CD4-positive, alpha-beta memory T cell (primary cell): ENCODE measurements around the gene ATP8B3. TPM values are rescaled to one million over a fixed set of nuclear protein-coding genes. Genes with fewer than 3 reads are reported as not detected.

Experiments
- CTCF ChIA-PET: fragments of 350-600 bp; sonication (Branson Sonifier 250); formaldehyde crosslinking; loops from one replicate; lab custom pipeline; 2021; ENCODE audit warnings: inconsistent platforms; ENCODE audit not compliant: partially characterized antibody; lab: Charles Lee
- POLR2A ChIA-PET: fragments of 350-600 bp; sonication (Branson Sonifier 250); formaldehyde crosslinking; loops from one replicate; lab custom pipeline; 2021; ENCODE audit not compliant: partially characterized antibody; lab: Charles Lee
- DNase-seq, 5 donors: peaks; one replicate each; pipeline versions ENCODE4 v3.0.0 to v3.0.0-alpha.2; 2020 to 2022; ENCODE audit warnings: mixed read lengths in 1 of 5
- H3K27ac ChIP-seq: one replicate; pipeline ENCODE4 v1.7.0; 2013; ENCODE audit warnings: low read depth, low read length
- H3K27me3 ChIP-seq: 2 replicates; pipeline ENCODE4 v1.7.0; 2013; ENCODE audit warnings: mild to moderate bottlenecking, low read length, moderate library complexity; ENCODE audit not compliant: insufficient read depth
- H3K36me3 ChIP-seq: 2 replicates; pipeline ENCODE4 v1.7.0; 2013; ENCODE audit warnings: mild to moderate bottlenecking, low read length, moderate library complexity; ENCODE audit not compliant: insufficient read depth
- H3K4me1 ChIP-seq: 2 replicates; pipeline ENCODE4 v1.7.0; 2013; ENCODE audit warnings: mild to moderate bottlenecking, low read length, moderate library complexity; ENCODE audit not compliant: insufficient read depth
- H3K4me3 ChIP-seq, 2 donors: one replicate each; pipeline ENCODE4 v1.7.0; 2013; ENCODE audit warnings: low read length in 2 of 2, mild to moderate bottlenecking in 1 of 2
- H3K9me3 ChIP-seq, 2 donors: one replicate each; pipeline ENCODE4 v1.7.0; 2013; ENCODE audit warnings: low read length in 2 of 2, control low read depth in 1 of 2; ENCODE audit not compliant: control insufficient read depth in 1 of 2
- H3K27ac Mint-ChIP-seq, 7 donors: one replicate each; pipeline ENCODE4 v1.8.0; 2020 to 2021; ENCODE audit warnings: mixed read lengths in 7 of 7, mild to moderate bottlenecking in 6 of 7, inconsistent platforms in 3 of 7, moderate library complexity in 3 of 7
- H3K27me3 Mint-ChIP-seq, 2 donors: one replicate each; pipeline ENCODE4 v1.8.0; 2020 to 2021; ENCODE audit warnings: mixed read lengths in 2 of 2
- H3K36me3 Mint-ChIP-seq, 2 donors: one replicate each; pipeline ENCODE4 v1.8.0; 2020 to 2021; ENCODE audit warnings: mixed read lengths in 2 of 2, inconsistent platforms in 1 of 2, mild to moderate bottlenecking in 1 of 2
- H3K4me1 Mint-ChIP-seq, 4 donors: one replicate each; pipeline ENCODE4 v1.8.0; 2020 to 2021; ENCODE audit warnings: mixed read lengths in 4 of 4, mild to moderate bottlenecking in 1 of 4
- H3K4me3 Mint-ChIP-seq, 8 donors: one replicate each; pipeline ENCODE4 v1.8.0; 2020 to 2021; ENCODE audit warnings: mixed read lengths in 8 of 8, mild to moderate bottlenecking in 7 of 8, moderate library complexity in 6 of 8, inconsistent platforms in 3 of 8
- H3K9me3 Mint-ChIP-seq, 8 donors: one replicate each; pipeline ENCODE4 v1.8.0; 2020 to 2021; ENCODE audit warnings: mixed read lengths in 8 of 8, mild to moderate bottlenecking in 5 of 8, inconsistent platforms in 3 of 8, moderate library complexity in 1 of 8
- intact Hi-C: fragments of 100-400 bp; cut with micrococcal nuclease; formaldehyde crosslinking; loops from one replicate; pipeline ENCODE4 v1.15.1; 2023
- polyA plus RNA-seq, 2 donors: library from polyadenylated mRNA; unstranded; fragments of 300-500 nt; fragmentation: Illumina TruSeq; gene quantifications; one replicate each; pipeline ENCODE4 v1.2.3, GENCODE V29; 2021
- total RNA-seq, 2 experiments: library from RNA; stranded (reverse); gene quantifications; one replicate each; pipeline ENCODE4 v1.2.3, GENCODE V29; 2021

The ATP8B3 gene
- total and polyA plus RNA-seq, 4 experiments from 2014 or later, result 0.73 to 5.5 (median 3.6) TPM

DNA sequence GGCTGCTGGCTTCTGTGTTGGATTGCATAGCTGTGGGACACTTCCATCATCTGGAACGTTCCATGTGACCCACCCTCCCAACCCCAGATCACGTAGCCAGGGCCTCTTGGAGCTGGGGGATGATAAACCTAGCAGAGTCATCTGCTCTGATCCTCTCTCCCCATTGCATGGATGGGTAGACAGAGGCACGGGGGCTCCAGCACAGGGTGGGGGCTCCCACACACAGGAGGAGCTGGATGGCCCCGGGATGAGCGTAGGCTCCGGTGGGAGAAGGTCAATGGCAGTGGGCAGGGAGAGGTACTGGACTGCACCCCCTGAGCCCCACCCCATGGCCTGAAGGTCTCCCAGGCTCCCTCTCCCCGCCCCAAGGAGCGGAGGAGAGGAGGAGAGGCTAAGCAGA lies 25.4 kb downstream of the ATP8B3 start:
- Mint-ChIP-seq H3K36me3 (no peaks in the 10 kb centered on the region), H3K4me1 (peaks cover 0 to 2% (median 0%) of the 10 kb centered on the region in 4 donors), H3K27me3 (peaks cover 18 to 26% of the 10 kb centered on the region in 2 donors), H3K9me3 (peaks cover 0 to 13% (median 4%) of the 10 kb centered on the region in 8 donors), H3K27ac (no peak overlapping the region), H3K4me3 (no peak overlapping the region)
- Histone ChIP-seq H3K9me3 (peaks cover 0 to 4% of the 10 kb centered on the region in 2 donors), H3K27me3 (peaks cover 4% of the 10 kb centered on the region), H3K4me3 (no peak overlapping the region), H3K27ac (no peak overlapping the region), H3K36me3 (no peaks in the 10 kb centered on the region), H3K4me1 (no peaks in the 10 kb centered on the region)
- peak in 1 of 5 donors; percentile 9 for DNase-seq
- ChIA-PET CTCF (no interaction called here), POLR2A (no interaction called here)
- intact Hi-C loops, result no loop called here

DNA sequence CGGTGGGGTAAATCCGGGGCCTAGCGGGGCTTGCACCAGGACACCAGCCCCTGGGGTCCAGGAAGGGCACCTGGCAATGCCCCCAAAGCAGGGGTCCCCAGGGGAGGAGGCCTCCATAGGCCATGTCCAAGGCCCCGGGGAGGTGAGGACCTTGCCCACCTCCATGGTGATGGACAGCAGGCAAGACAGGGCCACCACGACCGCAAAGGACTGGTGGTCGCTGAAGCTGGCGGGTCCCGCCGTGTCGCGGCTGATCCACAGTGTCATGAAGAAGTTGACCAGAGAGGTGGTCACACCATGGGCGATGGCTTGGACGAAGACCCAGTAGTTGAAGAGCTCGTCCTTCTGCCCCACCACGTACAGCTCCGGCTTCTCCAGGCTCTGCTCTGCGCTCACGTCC lies 26.8 kb downstream of the ATP8B3 start:
- Mint-ChIP-seq H3K27me3 (peaks cover 25 to 37% of the 10 kb centered on the region in 2 donors), H3K27ac (no peak overlapping the region)

DNA sequence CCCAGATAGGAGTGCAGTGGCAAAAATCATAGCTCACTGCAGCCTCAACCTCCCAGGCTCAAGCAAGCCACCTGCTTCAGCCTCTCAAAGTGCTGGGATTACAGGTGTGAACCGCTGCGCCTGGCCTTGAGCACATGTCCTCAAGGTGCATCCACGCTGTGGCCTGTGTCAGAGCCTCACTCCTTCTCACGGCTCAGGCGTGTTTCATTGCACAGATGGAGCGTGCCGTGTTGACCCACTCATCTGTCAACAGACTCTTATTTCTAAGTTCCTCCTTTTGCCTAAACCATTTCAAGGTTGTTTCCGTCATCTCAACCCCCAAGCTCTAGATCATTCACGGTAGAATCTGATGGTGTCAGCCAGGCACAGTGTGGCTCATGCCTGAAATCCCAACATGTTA lies 28.2 kb downstream of the ATP8B3 start:
- H3K27me3 Mint-ChIP-seq, result peaks cover 32 to 44% of the 10 kb centered on the region in 2 donors
- Histone ChIP-seq H3K27me3 (peaks cover 11% of the 10 kb centered on the region), H3K36me3 (no peaks in the 10 kb centered on the region), H3K27ac (no peak overlapping the region), H3K9me3 (peaks cover 0 to 4% of the 10 kb centered on the region in 2 donors), H3K4me3 (no peak overlapping the region), H3K4me1 (no peaks in the 10 kb centered on the region)
- CTCF ChIA-PET, result interaction anchor here (3.6 kb wide), 1 partner anchor 11 kb away, joined by 15 read pairs; no protein-coding TSS in a partner anchor
- intact Hi-C loops, result no loop called here
- no peak overlapping the region for H3K4me3 Mint-ChIP-seq
- H3K27ac Mint-ChIP-seq, result no peak overlapping the region
- DNase-seq, result peak in 1 of 5 donors; percentile 13
- POLR2A ChIA-PET, result no interaction called here
- H3K36me3 Mint-ChIP-seq, result no peaks in the 10 kb centered on the region
- peaks cover 0 to 5% (median 0%) of the 10 kb centered on the region in 4 donors for H3K4me1 Mint-ChIP-seq
- peaks cover 0 to 24% (median 9%) of the 10 kb centered on the region in 8 donors for H3K9me3 Mint-ChIP-seq

More for the DNA sequence above, 26.8 kb downstream of the ATP8B3 start:
- H3K9me3 Mint-ChIP-seq, result peaks cover 0 to 24% (median 9%) of the 10 kb centered on the region in 8 donors
- Histone ChIP-seq H3K27ac (no peak overlapping the region), H3K27me3 (peaks cover 11% of the 10 kb centered on the region), H3K36me3 (no peaks in the 10 kb centered on the region), H3K9me3 (peaks cover 0 to 4% of the 10 kb centered on the region in 2 donors), H3K4me3 (no peak overlapping the region), H3K4me1 (no peaks in the 10 kb centered on the region)
- H3K4me3 Mint-ChIP-seq, result no peak overlapping the region
- peak in 1 of 5 donors; percentile 24 for DNase-seq
- POLR2A ChIA-PET, result no interaction called here
- CTCF ChIA-PET, result interaction anchor here (1.5 kb wide), 1 partner anchor 41 kb away, joined by 5 read pairs; no protein-coding TSS in a partner anchor
- intact Hi-C loops, result no loop called here
- peaks cover 0 to 2% (median 0%) of the 10 kb centered on the region in 4 donors for H3K4me1 Mint-ChIP-seq
- no peaks in the 10 kb centered on the region for H3K36me3 Mint-ChIP-seq

DNA sequence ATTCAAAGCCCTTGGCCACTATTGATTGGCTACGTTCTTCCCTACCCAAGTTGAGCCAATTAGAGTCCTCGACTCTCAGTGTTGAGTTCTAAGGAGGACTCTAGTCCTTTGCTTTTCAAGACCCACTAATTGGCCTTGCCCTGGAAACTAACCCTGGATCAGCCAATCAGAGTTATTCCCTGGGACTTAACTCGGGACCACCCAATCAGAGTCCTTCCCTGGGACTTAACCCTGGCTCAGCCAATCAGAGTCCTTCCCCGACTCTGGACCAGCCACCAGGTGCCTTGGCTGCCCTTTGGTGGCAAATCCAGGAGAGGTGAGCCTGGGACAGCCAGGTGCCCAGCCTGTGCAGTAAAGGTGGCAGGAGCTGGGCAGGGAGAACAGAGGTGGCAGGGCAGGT lies 28.7 kb downstream of the ATP8B3 start:
- H3K9me3 ChIP-seq, result peaks cover 0 to 4% of the 10 kb centered on the region in 2 donors
- H3K4me3 ChIP-seq, result no peak overlapping the region
- DNase-seq, result peak in 1 of 5 donors; percentile 1
- no peak overlapping the region for H3K27ac ChIP-seq
- Mint-ChIP-seq H3K4me1 (peaks cover 0 to 3% (median 0%) of the 10 kb centered on the region in 4 donors), H3K9me3 (peaks cover 0 to 24% (median 9%) of the 10 kb centered on the region in 8 donors), H3K27me3 (peaks cover 32 to 43% of the 10 kb centered on the region in 2 donors), H3K4me3 (no peak overlapping the region), H3K36me3 (no peaks in the 10 kb centered on the region), H3K27ac (no peak overlapping the region)
- H3K27me3 ChIP-seq, result peaks cover 13% of the 10 kb centered on the region
- ChIA-PET POLR2A (no interaction called here), CTCF (interaction anchor here (1.2 to 3.6 kb wide), 3 partner anchors 12 to 43 kb away, joined by 3 to 15 read pairs (median 10); no protein-coding TSS in a partner anchor)
- intact Hi-C loops, result no loop called here
- H3K4me1 ChIP-seq, result no peaks in the 10 kb centered on the region
- H3K36me3 ChIP-seq, result no peaks in the 10 kb centered on the region

DNA sequence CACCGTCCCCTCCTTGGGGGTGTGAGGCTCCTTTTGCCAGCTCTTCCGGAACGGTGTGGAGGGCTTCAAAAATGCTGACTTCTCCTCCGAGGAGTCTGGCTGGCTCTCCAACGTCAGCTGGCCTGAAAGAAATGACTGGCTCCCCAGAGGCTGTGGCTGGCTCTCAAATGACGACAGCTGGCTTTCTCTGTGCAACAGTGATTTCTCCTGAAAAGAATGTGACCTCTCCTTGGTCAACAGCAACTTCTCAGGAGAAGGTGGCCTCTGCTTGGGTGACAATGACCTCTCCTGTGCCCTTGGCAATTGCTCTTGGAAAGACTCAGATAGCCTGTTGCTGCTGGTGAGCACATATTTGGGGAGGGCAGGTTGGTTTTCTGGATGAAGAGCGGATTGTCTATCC lies 29.6 kb downstream of the ATP8B3 start:
- Histone ChIP-seq H3K27ac (no peak overlapping the region), H3K36me3 (no peaks in the 10 kb centered on the region), H3K4me3 (no peak overlapping the region), H3K4me1 (no peaks in the 10 kb centered on the region), H3K9me3 (peaks cover 0 to 4% of the 10 kb centered on the region in 2 donors), H3K27me3 (peaks cover 16% of the 10 kb centered on the region)
- no peak for DNase-seq
- H3K27ac Mint-ChIP-seq, result peak overlapping the region in 1 of 7 donors; percentile 6
- no peak overlapping the region for H3K4me3 Mint-ChIP-seq
- peaks cover 31 to 47% of the 10 kb centered on the region in 2 donors for H3K27me3 Mint-ChIP-seq
- H3K36me3 Mint-ChIP-seq, result no peaks in the 10 kb centered on the region
- ChIA-PET CTCF (interaction anchor here (1.2 to 3.6 kb wide), 5 partner anchors 10 to 236 kb away, joined by 3 to 15 read pairs (median 9); no protein-coding TSS in a partner anchor), POLR2A (no interaction called here)
- H3K4me1 Mint-ChIP-seq, result peaks cover 0 to 3% (median 0%) of the 10 kb centered on the region in 4 donors
- H3K9me3 Mint-ChIP-seq, result peaks cover 0 to 24% (median 9%) of the 10 kb centered on the region in 8 donors
- intact Hi-C loops, result no loop called here

DNA sequence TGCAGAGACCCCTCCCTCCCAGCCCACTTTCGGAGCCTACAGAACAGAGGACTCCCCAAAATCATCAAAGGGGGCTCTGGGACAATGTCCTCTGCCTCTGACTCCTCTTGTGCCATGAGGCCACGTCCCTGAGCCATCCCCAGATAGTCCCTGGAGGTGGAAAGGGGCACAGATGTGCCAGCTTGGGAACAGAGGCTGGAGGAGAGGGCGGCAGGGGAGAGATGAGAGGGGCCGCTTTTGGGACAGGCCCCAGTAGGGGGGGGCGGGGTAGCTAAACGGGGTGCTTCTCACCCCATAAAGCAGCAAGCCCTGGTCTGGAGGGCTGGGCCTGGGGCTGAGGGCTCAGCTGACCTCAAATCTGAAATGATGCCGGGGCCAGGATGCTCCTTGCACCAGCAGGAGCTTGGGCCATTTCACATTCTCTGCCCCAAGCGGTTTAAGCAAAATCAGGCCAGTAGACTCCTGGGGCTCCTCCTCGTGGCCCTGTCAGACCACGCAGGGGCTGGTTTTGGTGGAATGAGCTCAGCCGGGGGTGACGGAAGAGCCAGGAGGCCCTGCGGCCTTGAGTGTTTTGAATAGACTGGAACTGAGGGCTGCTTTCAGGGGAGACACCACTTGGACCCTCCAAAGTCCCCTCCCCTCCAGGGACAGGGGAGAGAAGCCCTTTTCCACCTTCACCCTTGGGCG lies 31.7 kb downstream of the ATP8B3 start:
- no peaks in the 10 kb centered on the region for H3K36me3 Mint-ChIP-seq
- intact Hi-C loops, result no loop called here
- H3K9me3 Mint-ChIP-seq, result peaks cover 0 to 24% (median 9%) of the 10 kb centered on the region in 8 donors
- peaks cover 0 to 6% (median under 1%) of the 10 kb centered on the region in 4 donors for H3K4me1 Mint-ChIP-seq
- CTCF ChIA-PET, result interaction anchor here (0.7 to 3.6 kb wide), 4 partner anchors 9 to 137 kb away, joined by 3 to 15 read pairs (median 6); no protein-coding TSS in a partner anchor
- peaks cover 36 to 56% of the 10 kb centered on the region in 2 donors for H3K27me3 Mint-ChIP-seq
- H3K4me3 Mint-ChIP-seq, result no peak overlapping the region
- DNase-seq, result peak in 1 of 5 donors; percentile 36
- POLR2A ChIA-PET, result no interaction called here
- Histone ChIP-seq H3K27me3 (peaks cover 28% of the 10 kb centered on the region), H3K36me3 (no peaks in the 10 kb centered on the region), H3K4me3 (no peak overlapping the region), H3K27ac (no peak overlapping the region), H3K9me3 (peaks cover 0 to 4% of the 10 kb centered on the region in 2 donors), H3K4me1 (no peaks in the 10 kb centered on the region)
- H3K27ac Mint-ChIP-seq, result no peak overlapping the region

DNA sequence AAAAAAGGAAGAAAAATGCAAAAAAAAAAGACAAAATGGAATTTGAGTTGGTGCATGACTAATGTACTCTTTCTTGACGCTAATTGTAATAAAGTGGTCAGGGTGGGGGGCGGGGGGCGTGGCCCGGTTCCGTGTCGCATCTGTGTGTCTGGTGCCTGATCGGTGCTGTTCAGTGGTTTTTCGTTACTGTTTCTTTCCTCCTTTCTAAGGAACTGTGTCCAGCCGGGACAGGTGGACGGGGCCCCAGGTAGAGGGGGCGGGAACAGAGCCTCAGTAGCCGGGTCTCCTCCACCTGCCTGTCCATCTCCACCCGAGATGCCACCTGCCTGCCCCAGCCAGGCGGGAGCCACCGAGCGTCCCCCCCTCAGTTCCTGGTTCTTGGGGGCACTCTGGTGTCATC lies 32.5 kb downstream of the ATP8B3 start:
- Histone ChIP-seq H3K27ac (no peak overlapping the region), H3K4me1 (no peaks in the 10 kb centered on the region), H3K4me3 (no peak overlapping the region), H3K9me3 (peaks cover 0 to 4% of the 10 kb centered on the region in 2 donors), H3K27me3 (peaks cover 29% of the 10 kb centered on the region), H3K36me3 (no peaks in the 10 kb centered on the region)
- DNase-seq, result no peak
- Mint-ChIP-seq H3K27ac (peak overlapping the region in 1 of 7 donors; percentile 33), H3K9me3 (peaks cover 0 to 24% (median 9%) of the 10 kb centered on the region in 8 donors), H3K4me3 (no peak overlapping the region), H3K27me3 (peaks cover 39 to 58% of the 10 kb centered on the region in 2 donors), H3K36me3 (no peaks in the 10 kb centered on the region), H3K4me1 (peaks cover 0 to 6% (median under 1%) of the 10 kb centered on the region in 4 donors)
- ChIA-PET CTCF (interaction anchor here (0.7 to 0.8 kb wide), 2 partner anchors 10 to 16 kb away, joined by 3 read pairs; no protein-coding TSS in a partner anchor), POLR2A (no interaction called here)
- intact Hi-C loops, result no loop called here
